ENCODE results near the gene TGFBR2. TPM values are rescaled to one million over a fixed set of nuclear protein-coding genes. Genes with fewer than 3 reads are reported as not detected.

TGFBR2 gene
- total and polyA plus RNA-seq, 2 experiments from 2014 or later = 42.2 to 52.8 TPM

DNA sequence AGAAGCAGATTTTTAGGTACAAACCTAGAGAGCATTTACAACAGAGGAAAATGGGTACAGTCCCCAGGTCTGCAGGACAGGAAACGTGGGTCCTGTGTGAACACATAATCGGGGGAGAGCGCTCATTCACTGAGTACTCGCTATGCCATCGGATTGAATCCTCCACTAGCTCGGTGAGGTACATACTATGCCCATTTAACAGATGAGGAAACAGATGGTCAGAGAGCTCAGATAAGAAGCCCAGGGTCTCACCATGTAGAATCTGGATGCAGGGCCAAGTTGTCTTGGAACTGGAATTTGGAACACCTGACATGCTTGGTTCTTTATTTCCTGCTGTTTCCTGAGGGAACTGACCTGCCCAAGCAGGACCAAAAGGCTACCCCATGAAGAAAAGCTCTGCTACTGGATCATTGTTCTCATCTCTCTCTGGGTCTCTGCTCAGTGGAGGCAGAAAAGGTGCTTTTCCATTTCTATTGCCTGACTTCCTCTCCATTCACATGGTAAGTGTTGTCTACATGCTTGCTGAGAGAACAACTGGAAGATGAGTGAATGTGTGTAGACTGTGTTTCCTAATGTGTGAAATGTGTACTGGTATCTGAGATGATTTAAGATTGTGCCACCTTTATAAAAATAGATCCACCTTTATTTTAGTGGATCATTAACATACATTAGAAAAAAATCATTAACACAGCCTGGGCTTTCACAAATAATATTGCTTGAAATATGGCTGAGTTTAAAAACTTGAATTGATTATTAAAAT, 89.1 kb downstream of the TGFBR2 start:
- no peak for TF ChIP-seq EZH2 (IDR thresholded peaks at IDR 0.05; ENCODE audit: borderline replicate concordance)
- no peak for TF ChIP-seq CTCF (IDR thresholded peaks at IDR 0.05; ENCODE audit: poor library complexity)
- TF ChIP-seq EZH2phosphoT487 (IDR thresholded peaks at IDR 0.05; ENCODE audit: low read depth, severe bottlenecking, unreplicated experiment) = no peak
- Histone ChIP-seq H3K4me2 (no peak overlapping the region), H2AFZ (no peak overlapping the region), H3K4me1 (ENCODE audit: insufficient read depth) (no peaks in the 10 kb centered on the region), H4K20me1 (ENCODE audit: insufficient read depth, poor library complexity, severe bottlenecking) (no peaks in the 10 kb centered on the region), H3K27me3 (no peaks in the 10 kb centered on the region), H3K9me2 (replicated peaks; ENCODE audit: insufficient read depth) (no peaks in the 10 kb centered on the region), H3K4me3 (no peak overlapping the region), H3K9me3 (ENCODE audit: low read depth) (no peaks in the 10 kb centered on the region), H3K27ac (no peak overlapping the region), H3K79me2 (no peaks in the 10 kb centered on the region), H3K36me3 (replicated peaks; ENCODE audit: insufficient read depth, low read depth) (no peaks in the 10 kb centered on the region)
- DNase-seq (ENCODE audit: low spot score) = no peak
- WGBS (ENCODE audit: low lambda C conversion rate, missing lambda C conversion rate) = 96% methylated on average over 6 of the region's 6 CpGs

DNA sequence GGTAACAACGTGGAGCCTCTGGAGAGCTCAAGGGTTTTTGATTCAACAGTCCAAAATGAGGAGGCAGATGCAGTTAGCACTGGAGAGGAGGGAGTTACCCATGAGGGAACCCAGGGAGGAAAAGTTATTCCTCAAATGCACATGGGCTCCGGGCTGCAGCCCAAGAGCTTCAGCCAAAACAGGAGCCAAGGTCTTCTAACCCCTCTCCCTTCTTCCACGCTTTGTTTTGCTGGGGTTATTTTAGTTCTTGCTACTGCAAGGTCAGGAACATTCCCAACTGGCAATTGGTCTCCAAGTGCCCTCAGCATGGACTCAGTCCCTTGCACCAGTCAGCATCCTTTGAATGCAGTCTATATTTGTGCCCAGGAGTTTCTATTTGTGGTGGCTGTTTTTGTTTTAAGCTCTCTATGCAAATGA, 90.0 kb downstream of the TGFBR2 start:
- H4K20me1 ChIP-seq (ENCODE audit: insufficient read depth, poor library complexity, severe bottlenecking) = no peaks in the 10 kb centered on the region
- 75% methylated on average over 3 of the region's 3 CpGs for WGBS (ENCODE audit: low lambda C conversion rate, missing lambda C conversion rate)
- no peak overlapping the region for H3K4me3 ChIP-seq
- no peaks in the 10 kb centered on the region for H3K4me1 ChIP-seq (ENCODE audit: insufficient read depth)
- TF ChIP-seq EZH2phosphoT487 (IDR thresholded peaks at IDR 0.05; ENCODE audit: low read depth, severe bottlenecking, unreplicated experiment) (no peak), CTCF (IDR thresholded peaks at IDR 0.05; ENCODE audit: poor library complexity) (no peak), EZH2 (IDR thresholded peaks at IDR 0.05; ENCODE audit: borderline replicate concordance) (no peak)
- H2AFZ ChIP-seq = no peak overlapping the region
- H3K27ac ChIP-seq = no peak overlapping the region
- H3K79me2 ChIP-seq = no peaks in the 10 kb centered on the region
- H3K9me2 ChIP-seq (replicated peaks; ENCODE audit: insufficient read depth) = no peaks in the 10 kb centered on the region
- no peaks in the 10 kb centered on the region for H3K9me3 ChIP-seq (ENCODE audit: low read depth)
- no peak overlapping the region for H3K4me2 ChIP-seq
- H3K36me3 ChIP-seq (replicated peaks; ENCODE audit: insufficient read depth, low read depth) = no peaks in the 10 kb centered on the region
- H3K27me3 ChIP-seq = no peaks in the 10 kb centered on the region
- DNase-seq (ENCODE audit: low spot score) = no peak

GRCh38 chr3:30696896-30697295, 90.5 kb downstream of the TGFBR2 start:
- no peak for DNase-seq (ENCODE audit: low spot score)
- no peaks in the 10 kb centered on the region for H4K20me1 ChIP-seq (ENCODE audit: insufficient read depth, poor library complexity, severe bottlenecking)
- no peak overlapping the region for H3K27ac ChIP-seq
- 100% methylated on average over 2 of the region's 2 CpGs for WGBS (ENCODE audit: low lambda C conversion rate, missing lambda C conversion rate)
- no peaks in the 10 kb centered on the region for H3K79me2 ChIP-seq
- H2AFZ ChIP-seq = no peak overlapping the region
- H3K9me2 ChIP-seq (replicated peaks; ENCODE audit: insufficient read depth) = no peaks in the 10 kb centered on the region
- no peak overlapping the region for H3K4me2 ChIP-seq
- no peak for TF ChIP-seq EZH2 (IDR thresholded peaks at IDR 0.05; ENCODE audit: borderline replicate concordance)
- TF ChIP-seq CTCF (IDR thresholded peaks at IDR 0.05; ENCODE audit: poor library complexity) = no peak
- TF ChIP-seq EZH2phosphoT487 (IDR thresholded peaks at IDR 0.05; ENCODE audit: low read depth, severe bottlenecking, unreplicated experiment) = no peak
- no peak overlapping the region for H3K4me3 ChIP-seq
- no peaks in the 10 kb centered on the region for H3K9me3 ChIP-seq (ENCODE audit: low read depth)
- H3K27me3 ChIP-seq = no peaks in the 10 kb centered on the region
- H3K4me1 ChIP-seq (ENCODE audit: insufficient read depth) = no peaks in the 10 kb centered on the region
- H3K36me3 ChIP-seq (replicated peaks; ENCODE audit: insufficient read depth, low read depth) = no peaks in the 10 kb centered on the region
